Measurements from ENCODE around the gene XXYLT1.

DNA sequence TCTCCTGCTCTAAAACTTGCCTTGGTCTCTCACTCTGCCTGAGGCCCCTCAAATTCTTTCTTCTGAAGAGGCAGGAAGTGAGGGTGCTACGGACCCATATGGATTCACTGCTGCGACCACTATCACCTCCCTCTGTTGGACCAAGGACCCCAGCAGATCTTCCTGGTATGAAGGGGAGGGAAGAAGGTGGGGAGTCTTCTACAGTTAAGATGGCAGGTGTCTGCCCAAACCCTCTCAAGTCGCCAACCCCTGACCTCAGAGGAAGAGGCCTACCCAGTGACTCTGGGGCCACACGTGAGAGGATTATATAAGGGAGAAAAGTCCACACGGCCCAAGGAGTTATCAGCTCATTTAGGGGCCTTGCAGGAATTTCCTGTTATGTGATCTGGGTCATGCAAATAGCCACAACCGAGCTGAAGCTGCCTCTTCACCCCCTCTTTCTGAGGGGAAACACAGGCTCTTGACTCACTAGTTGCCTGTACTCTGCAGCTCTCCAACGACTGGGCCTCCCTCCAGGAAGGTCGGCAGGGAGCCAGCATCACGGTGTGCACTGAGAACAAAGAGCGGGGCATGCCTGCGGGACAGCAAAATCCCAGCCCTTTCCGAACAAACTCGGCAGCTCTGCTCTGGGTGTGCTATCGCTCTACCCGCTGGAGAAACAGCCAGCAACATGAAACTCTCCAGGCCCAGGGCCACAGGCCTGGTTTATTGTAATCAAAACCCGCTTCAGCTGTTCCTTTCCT, 116.0 kb downstream of the XXYLT1 start:
- TF ChIP-seq POLR2AphosphoS5 (IDR thresholded peaks at IDR 0.05; ENCODE audit: low read depth, low read length) (no peak), TAF1 (IDR thresholded peaks at IDR 0.05; ENCODE audit: borderline replicate concordance, low read depth, low read length) (no peak)
